Panc1 (cell line): ENCODE data around the gene TGFB2. TPM values are rescaled to one million over a fixed set of nuclear protein-coding genes. Genes with fewer than 3 reads are reported as not detected.

Experiments used
- ATAC-seq: fragments of 200-7000 bp; cut with Tn5 transposase; 2 replicates; pipeline ENCODE4 v1.9.1; 2020; ENCODE audit warnings: mild to moderate bottlenecking, moderate library complexity
- BruUV-seq: library from RNA; stranded (reverse); fragments of 400-500 nt; replicated peaks from 2 replicates; lab custom pipeline; 2021; lab: Mats Ljungman, UMichigan
- CTCF ChIA-PET: fragments of 300-600 bp; sonication (Branson Sonifier 250); formaldehyde crosslinking; loops from one replicate; lab custom pipeline; 2022; ENCODE audit warnings: antibody characterized with exemption; lab: Charles Lee
- POLR2A ChIA-PET: fragments of 300-600 bp; sonication (Branson Sonifier 250); formaldehyde crosslinking; loops from one replicate; lab custom pipeline; 2022; ENCODE audit warnings: antibody characterized with exemption; lab: Charles Lee
- DNase-seq: peaks from one replicate; pipeline ENCODE4 v3.0.0-alpha.2; 2010; ENCODE audit warnings: low read depth, low spot score
- H3K27ac ChIP-seq: 2 replicates; pipeline ENCODE4 v1.5.1; 2011; ENCODE audit warnings: mild to moderate bottlenecking, low read length, inconsistent platforms
- H3K27me3 ChIP-seq: fragments of 200-500 bp; sonication (Bioruptor generic); 2 replicates; pipeline ENCODE4 v1.6.0; 2014; ENCODE audit warnings: low read length, inconsistent platforms; ENCODE audit not compliant: control insufficient read depth, insufficient read depth
- H3K36me3 ChIP-seq: fragments of 200-500 bp; sonication (Bioruptor generic); 2 replicates; pipeline ENCODE4 v1.5.1; 2014; ENCODE audit warnings: inconsistent platforms, mild to moderate bottlenecking, low read length, moderate library complexity; ENCODE audit not compliant: control insufficient read depth, insufficient read depth
- H3K4me1 ChIP-seq: 2 replicates; pipeline ENCODE4 v1.5.1; 2011; ENCODE audit warnings: inconsistent platforms, mild to moderate bottlenecking, low read length, moderate library complexity; ENCODE audit not compliant: control insufficient read depth, insufficient read depth
- H3K4me3 ChIP-seq, 2 experiments: 2 replicates each; pipeline ENCODE4 v1.5.1; 2011 to 2012; ENCODE audit warnings: low read depth in 2 of 2, low read length in 2 of 2, mild to moderate bottlenecking in 2 of 2, inconsistent platforms in 1 of 2, moderate library complexity in 1 of 2
- H3K9me3 ChIP-seq: fragments of 200-500 bp; sonication (Bioruptor generic); 2 replicates; pipeline ENCODE4 v1.5.1; 2014; ENCODE audit warnings: low read depth, mild to moderate bottlenecking, inconsistent platforms, low read length, moderate library complexity; ENCODE audit not compliant: control insufficient read depth, insufficient read depth
- CTCF ChIP-seq: fragments of 450-650 bp; IDR thresholded peaks from 2 replicates; pipeline ENCODE4 v1.5.1; 2017; ENCODE audit warnings: mild to moderate bottlenecking
- POLR2AphosphoS5 ChIP-seq: IDR thresholded peaks from 2 replicates; pipeline ENCODE4 v1.6.1; 2012; ENCODE audit warnings: mild to moderate bottlenecking, low read depth, low read length, moderate library complexity
- REST ChIP-seq, 2 experiments: IDR thresholded peaks; 2 replicates each; pipeline ENCODE4 v1.6.1; 2011 to 2012; ENCODE audit warnings: low read depth in 2 of 2, control low read depth in 1 of 2, low read length in 1 of 2, mild to moderate bottlenecking in 1 of 2, moderate library complexity in 1 of 2; ENCODE audit not compliant: insufficient read depth in 1 of 2
- SIN3A ChIP-seq: IDR thresholded peaks from 2 replicates; pipeline ENCODE4 v1.6.1; 2012; ENCODE audit warnings: low read depth, mild to moderate bottlenecking, low read length, moderate library complexity, borderline replicate concordance; ENCODE audit not compliant: insufficient read depth
- TCF7L2 ChIP-seq: IDR thresholded peaks from 2 replicates; pipeline ENCODE4 v1.6.1; 2011; ENCODE audit warnings: mild to moderate bottlenecking, low read depth, low read length, inconsistent platforms
- in situ Hi-C: cut with HindIII; loops from 2 replicates; pipeline ENCODE4 v1.10.0; 2016; ENCODE audit warnings: low sequenced_read_pairs, low pct_unique_long_range_greater_than_20kb
- intact Hi-C: fragments of 100-400 bp; cut with micrococcal nuclease; formaldehyde crosslinking; loops from one replicate; pipeline ENCODE4 v1.10.0; 2022; ENCODE audit not compliant: unreplicated experiment
- total RNA-seq: library from RNA; stranded (reverse); gene quantifications from one replicate; pipeline ENCODE4 v1.2.1, GENCODE V29; 2021; ENCODE audit not compliant: unreplicated experiment

TGFB2 gene
- total RNA-seq, 1 experiment from 2014 or later: 58.9 TPM

GRCh38 chr1:218328769-218329168 lies 16.4 kb upstream of the TGFB2 start:
- BruUV-seq: no TSS peak

GRCh38 chr1:218330043-218330623 lies 15.0 kb upstream of the TGFB2 start:
- Histone ChIP-seq H3K4me3 (no peak overlapping the region), H3K36me3 (0 out of 2 replicates have a peak, but pooled peaks cover 2% of the 10 kb centered on the region), H3K27me3 (no peaks in the 10 kb centered on the region), H3K9me3 (no peaks in the 10 kb centered on the region), H3K27ac (peak overlapping the region; percentile 59; the same call in 1 of the 2 replicates), H3K4me1 (no peaks in the 10 kb centered on the region; the same call in 1 of the 2 replicates)
- TF ChIP-seq CTCF (peak; percentile 61; the same call in 1 of the 2 replicates), POLR2AphosphoS5 (no peak)
- ATAC-seq (peak; percentile 62), DNase-seq (peak; percentile 22)
- intact Hi-C loops (loop anchor here (2.0 to 5.0 kb wide), 4 partner anchors 737 to 1482 kb away; no protein-coding TSS in a partner anchor), in situ Hi-C loops (no loop called here)
- ChIA-PET CTCF (no interaction called here), POLR2A (no interaction called here)
- no TSS peak for BruUV-seq

More at GRCh38 chr1:218328769-218329168, 16.4 kb upstream of the TGFB2 start:
- POLR2A ChIA-PET: no interaction called here
- in situ Hi-C loops (no loop called here), intact Hi-C loops (loop anchor here (5.0 kb wide), 2 partner anchors 1089 to 1334 kb away; no protein-coding TSS in a partner anchor)
- ATAC-seq (no peak), DNase-seq (no peak)
- Histone ChIP-seq H3K27me3 (no peaks in the 10 kb centered on the region), H3K27ac (no peak overlapping the region), H3K4me1 (no peaks in the 10 kb centered on the region; the same call in 1 of the 2 replicates), H3K9me3 (no peaks in the 10 kb centered on the region), H3K36me3 (0 out of 2 replicates have a peak, but pooled peaks cover 2% of the 10 kb centered on the region), H3K4me3 (no peak overlapping the region)
- no peak for TF ChIP-seq SIN3A
- no peak for TF ChIP-seq REST (IDR thresholded peaks at IDR 0.05; ENCODE audit: insufficient read depth in 1 of 2, low read depth in 2 of 2, low read length in 1 of 2)
- TF ChIP-seq POLR2AphosphoS5: no peak
- TF ChIP-seq TCF7L2: no peak
- TF ChIP-seq CTCF: no peak
- CTCF ChIA-PET: no interaction called here
